Stimulated activated CD8-positive, alpha-beta memory T cell treated with anti-CD3 and anti-CD28 coated beads, Interleukin-12 subunit alpha, Interleukin-12 subunit beta, amount 100 ng/mL, for 4 hours (primary cell): ENCODE data around the gene MXI1.
A peak's percentile ranks its signal among the peaks of the same experiment; 100 is the strongest.

Source experiments
- DNase-seq: peaks from one replicate; pipeline ENCODE4 v3.0.0-alpha.2; 2020; ENCODE audit warnings: low read depth

Gene MXI1

GRCh38 chr10:110276603-110277002, 69.2 kb downstream of the MXI1 start:
- DNase-seq = no peak

- no peak for DNase-seq
Measured at GRCh38 chr10:110277591-110277990, 70.2 kb downstream of the MXI1 start.

DNA sequence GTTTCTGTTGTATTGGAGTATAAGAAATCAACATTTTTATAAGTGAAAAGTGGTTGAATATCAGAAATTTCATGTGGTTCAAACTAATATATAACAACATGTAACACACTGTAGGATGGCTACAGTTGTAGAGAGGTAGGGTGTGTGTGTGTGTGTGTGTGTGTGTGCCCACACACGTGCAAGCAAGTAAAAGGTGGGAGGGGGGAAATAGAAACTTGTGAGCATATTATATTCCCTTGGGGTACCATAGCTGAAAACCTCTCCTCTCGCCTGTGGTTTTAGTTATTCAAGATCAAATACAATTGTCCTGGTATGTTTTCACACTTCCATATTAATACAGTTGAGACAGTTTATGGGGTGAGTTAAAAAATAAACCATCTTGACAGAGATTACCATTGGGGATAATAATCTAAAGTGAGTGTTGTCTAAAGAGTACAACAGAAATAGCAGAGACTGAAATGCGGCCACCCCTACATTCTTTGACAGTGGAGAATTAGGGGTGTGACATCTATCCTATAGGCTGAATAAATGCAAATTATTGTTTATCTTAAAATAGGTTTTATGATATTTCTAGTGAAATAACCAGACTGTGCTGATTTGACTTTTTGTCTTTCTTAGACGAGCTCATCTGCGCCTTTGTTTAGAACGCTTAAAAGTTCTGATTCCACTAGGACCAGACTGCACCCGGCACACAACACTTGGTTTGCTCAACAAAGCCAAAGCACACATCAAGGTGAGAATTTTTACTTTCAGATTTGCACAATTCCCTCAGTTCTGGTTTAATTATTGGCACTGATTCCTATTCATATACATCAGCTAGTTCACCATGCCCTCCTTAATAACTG, 71.4 kb downstream of the MXI1 start:
- no peak for DNase-seq

GRCh38 chr10:110279407-110279986, 72.1 kb downstream of the MXI1 start:
- DNase-seq = no peak

- DNase-seq = no peak
Measured at GRCh38 chr10:110284262-110284661, 76.9 kb downstream of the MXI1 start.

DNA sequence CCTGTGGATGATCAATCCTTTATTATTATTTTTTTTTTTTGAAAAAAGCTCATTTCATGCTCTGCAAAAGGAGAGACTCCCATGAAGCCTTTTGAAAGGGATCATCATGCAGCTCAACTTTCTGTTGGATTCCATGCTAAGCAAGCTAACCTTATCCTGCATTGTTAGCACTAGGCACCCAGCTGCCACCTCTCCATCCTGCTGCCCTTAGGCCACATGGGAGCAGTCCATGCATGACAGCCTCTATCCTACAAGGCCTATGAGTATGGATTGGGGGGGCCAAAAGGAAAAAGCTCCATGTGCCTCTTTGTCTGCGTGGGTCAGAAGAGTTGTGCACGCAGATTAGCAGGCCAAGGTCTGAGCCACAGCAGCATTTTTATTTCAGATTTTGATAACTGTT, 78.1 kb downstream of the MXI1 start:
- DNase-seq = no peak

- no peak for DNase-seq
Measured at GRCh38 chr10:110286841-110287240, 79.4 kb downstream of the MXI1 start.

DNA sequence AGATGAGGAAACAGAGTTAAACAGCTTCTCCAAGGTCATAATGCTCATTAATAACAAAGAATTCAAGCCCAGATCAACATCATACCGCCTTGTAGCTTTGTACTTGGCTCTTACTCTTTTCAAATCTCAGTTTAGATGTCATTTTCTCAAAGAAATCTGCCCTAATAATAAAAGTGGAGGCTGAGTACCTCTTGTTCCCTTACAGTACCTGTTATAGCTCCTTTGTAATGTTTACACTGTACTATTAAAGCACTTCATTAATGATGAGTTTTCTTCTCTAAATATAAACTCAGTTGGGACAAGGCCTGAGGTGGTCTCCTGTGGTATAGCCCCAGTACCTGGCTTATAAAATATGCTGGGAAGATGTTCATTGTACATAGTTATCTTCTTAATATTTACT, 89.6 kb downstream of the MXI1 start:
- DNase-seq = no peak

DNA sequence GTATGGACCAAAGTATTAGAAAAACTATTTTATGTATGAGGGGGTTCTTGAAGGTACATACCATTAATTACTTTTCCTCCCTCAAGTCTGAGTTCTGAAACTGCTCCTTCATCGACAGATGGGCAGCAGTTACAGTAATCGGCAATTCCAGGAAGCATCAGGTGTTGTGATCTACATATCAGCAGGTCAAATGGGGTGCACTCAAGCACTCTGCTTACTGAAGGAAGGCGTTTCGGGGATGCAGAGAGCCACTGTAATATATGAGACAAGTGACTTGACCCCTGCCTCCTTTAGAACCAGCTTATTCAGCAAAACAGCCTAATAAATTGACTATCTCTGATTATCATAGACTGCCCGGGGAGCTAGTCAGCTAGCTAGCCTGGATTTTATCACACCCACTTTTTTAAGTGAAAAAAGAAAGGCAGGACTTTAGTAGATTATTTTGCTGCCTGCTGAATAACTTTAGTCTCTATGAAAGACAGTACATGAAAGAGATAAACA, 93.1 kb downstream of the MXI1 start:
- no peak for DNase-seq

- no peak for DNase-seq
Measured at GRCh38 chr10:110303681-110304080, 96.3 kb downstream of the MXI1 start.

DNA sequence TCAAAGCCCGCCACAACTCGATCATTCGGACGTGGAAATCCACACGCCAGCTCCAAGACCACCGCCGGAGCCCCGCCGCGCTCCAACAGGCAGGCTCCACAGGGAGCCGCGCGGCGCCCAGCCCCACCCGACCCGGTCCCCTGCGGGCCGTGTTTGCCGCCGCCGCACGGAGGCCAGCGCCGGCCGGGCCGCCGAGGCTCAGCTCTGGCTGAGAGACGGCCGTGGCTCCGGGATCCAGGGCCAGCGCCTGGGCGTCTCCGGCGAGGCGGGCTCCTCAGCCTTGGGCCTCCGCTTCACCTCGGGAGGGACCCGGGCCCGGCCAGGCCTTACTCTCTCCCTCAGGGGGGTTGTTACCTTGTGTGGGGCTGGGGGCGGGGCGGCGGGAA, 97.0 kb downstream of the MXI1 start:
- no peak for DNase-seq

DNA sequence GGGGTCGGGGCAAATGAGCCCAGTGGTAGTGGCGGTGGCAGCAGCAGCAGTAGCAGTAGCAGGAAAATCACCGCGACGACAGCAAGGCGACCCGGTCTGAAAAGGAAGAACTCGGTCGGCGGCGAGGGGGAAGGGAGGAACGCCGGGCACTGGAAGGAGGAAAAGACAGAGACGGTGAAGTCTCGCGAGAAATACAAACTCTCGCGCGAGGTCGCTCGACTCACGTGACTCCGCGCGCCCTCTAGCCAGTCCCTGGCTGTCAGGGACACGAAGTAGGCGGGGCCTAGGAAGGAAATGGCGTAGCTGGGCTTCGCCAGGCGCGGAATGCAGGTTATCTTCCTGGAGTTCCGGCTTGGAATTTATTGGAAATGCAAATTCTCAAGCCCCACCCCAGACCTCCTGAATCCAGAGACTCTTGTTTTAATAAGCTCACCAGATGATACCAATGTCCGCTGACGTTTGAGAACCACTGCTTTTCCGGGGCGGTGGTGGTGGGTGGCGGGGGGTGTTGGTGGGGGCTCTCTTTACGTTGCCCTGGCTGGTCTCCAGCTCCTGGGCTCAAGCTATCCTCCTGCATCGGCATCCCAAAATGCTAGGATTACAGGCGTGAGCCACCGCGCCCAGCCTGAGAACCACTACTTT, 97.5 kb downstream of the MXI1 start, which contains the start of gene SMNDC1:
Gene SMNDC1 (minus strand): TSS at position 141 of the 642 bp plus-strand sequence. CDS start 1,333 bp downstream, outside the sequence.
- peak; percentile 92 for DNase-seq

DNA sequence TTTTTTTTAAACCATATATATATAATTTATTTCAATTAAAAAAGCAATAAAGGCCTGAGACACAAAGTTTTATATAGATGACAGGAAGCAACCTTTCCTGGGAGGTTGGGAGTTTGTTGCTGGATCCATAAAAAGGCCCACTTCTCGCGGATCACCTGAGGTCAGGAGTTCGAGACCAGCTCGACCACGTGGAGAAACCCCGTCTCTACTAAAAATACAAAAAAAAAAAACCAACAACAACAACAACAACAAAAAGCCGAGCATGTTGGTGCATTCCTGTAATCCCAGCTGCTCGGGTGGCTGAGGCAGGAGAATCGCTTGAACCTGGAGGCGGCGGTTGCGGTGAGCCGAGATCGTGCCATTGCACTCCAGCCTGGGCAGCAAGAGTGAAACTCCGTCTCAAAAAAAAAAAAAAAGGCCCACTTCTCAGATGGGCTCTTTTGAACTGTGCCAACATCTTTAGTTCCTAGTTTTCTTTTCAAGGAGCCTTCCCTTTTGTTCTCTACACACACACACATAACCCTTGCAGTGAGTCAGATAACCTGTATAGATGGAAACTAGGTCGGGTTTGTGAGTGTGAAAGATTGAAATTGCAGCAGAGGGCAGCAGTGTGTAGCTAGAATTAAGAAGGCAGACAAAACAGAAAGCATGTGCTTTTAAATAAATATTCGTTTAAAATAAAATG, 98.5 kb downstream of the MXI1 start:
- DNase-seq = peak; percentile 13

GRCh38 chr10:110306452-110306768, 99.0 kb downstream of the MXI1 start:
- no peak for DNase-seq

DNA sequence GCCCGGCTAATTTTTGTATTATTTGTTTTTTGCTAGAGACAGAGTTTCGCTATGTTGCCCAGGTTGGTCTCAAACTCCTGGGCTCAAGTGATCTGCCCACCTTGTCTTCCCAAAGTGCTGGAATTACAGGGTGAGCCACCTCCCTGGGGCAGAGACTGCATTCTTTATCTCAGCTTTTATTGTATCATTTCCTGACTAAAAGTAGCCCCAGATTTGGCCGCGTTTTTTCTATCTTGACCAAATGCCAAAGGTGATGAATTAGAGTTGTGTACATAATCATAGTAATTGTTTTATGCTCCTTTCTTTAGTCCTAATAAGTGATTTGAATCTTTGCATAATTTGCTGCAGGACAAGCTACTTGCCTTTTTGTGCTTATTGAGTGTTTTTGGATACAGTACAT, 100.4 kb downstream of the MXI1 start:
- no peak for DNase-seq

DNA sequence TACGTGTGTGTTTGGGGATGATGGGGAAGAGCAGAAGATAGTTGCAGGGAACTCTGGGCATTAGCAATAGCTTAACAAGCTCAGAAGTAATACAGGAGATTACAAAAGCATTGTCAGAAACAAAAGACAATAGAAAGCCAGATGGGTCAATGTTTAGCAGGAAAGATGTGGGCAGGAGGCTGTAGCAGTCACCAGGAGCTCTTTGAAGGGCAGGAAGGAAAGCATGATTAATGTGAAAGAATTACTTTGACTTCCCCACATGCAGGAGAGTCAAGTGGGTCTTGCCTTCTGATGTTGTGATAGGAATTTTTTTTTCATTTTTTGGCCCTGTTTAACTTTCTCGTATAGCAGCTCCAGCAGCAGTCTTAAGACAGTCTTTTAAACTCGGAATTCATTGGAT, 103.3 kb downstream of the MXI1 start:
- DNase-seq = no peak

DNA sequence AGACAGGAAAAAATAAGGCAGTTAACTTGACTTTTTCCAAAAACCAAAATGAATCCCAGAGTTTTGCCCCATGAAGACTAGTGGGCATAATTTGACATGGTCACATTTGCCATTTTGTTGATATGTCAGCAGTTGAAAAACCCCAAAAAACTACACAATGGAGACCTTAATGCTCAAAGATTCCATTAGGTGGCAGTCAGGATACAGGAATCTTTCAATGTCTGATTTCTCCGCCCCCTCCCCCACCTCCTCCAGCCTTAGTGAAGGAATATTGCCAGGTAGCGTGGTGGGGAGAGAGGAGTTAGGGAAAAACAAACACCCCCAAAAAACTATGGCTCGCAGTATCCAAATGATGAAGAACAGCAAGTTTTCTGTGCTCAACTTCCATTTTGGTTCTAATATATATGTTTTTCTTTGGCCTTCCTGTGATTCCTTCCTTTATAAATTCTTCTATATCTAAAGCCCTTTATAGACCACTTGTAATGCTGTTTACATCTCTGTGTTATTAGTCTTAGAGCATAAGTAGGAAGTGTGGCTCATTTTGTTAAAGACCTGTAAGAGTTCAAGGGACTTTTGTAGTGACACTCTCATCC, 104.0 kb downstream of the MXI1 start:
- DNase-seq = no peak

GRCh38 chr10:110312206-110312605, 104.8 kb downstream of the MXI1 start:
- DNase-seq = no peak

- DNase-seq = no peak
Measured at GRCh38 chr10:110313674-110314073, 106.3 kb downstream of the MXI1 start.

DNA sequence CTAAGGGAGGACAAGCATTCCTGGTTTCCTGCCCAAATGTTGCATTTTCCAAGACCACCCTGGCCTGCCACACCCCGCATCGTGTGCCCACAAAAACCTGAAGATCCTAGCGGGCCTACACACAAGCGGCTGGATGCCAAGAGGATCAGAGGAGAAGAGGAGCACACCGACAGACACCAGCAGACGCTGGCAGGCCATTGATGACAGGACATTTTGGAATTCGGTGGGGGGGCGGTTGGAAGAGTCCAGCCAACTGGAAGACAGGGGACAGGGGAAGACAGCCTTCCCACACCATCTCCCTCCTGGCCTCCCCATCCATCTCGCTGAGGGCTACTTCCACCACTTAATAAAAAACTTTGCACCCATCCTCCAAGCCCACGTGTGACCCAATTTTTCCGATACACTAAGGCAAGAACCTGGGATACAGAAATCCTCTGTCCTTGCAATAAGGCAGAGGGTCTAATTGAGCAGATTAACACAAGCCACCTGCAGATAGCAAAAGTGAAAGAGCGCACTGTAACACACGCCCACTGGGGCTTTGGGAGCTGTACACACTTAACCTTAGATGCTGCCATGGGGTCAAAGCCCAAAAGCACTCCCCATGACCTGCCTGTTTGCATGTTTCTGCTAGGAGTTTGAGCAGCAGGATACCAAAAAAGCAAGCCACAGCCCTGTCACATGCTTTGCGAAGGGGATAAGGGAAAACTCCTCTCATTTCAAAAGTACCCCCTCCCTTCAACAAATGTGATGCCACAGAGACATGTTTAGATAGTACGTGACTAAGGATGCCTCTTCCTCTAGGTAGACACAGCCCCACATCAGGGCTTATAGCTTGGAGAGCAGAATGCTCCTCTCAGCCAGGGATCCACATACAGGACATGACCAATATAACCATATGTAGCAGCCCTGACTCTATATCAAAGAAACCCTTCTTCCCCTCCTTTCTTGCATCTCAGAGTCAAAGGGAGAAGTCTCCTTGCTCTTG, 110.8 kb downstream of the MXI1 start:
- DNase-seq = no peak
